ENCODE data around the gene SORCS2. TPM values are rescaled to one million over a fixed set of nuclear protein-coding genes. Genes with fewer than 3 reads are reported as not detected.

The SORCS2 gene
- total and polyA plus RNA-seq, 2 of the 4 experiments (the other 2 are of a cell fraction), result 0.36 to 0.62 TPM

DNA sequence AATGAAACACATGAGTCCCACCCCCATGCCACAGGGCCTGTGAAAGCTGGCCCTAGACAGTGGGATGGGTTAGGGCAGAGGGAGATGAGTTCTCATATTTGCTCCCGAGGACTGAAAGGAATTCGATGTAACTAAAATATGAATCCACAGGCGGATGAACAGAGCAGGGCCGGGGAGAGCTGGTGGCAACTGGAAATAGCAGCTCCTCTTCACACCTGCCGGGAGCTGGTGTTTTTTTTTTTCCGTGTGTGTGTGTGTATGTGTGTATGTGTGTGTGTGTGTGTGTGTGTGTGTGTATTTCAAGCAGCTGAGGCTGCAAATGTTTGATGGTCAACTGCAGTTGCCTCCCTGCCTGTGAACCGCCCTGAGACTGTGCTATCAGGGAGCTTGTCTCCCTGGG lies 357.5 kb downstream of the SORCS2 start:
- H2AK5ac ChIP-seq (ENCODE audit: low read depth, low read length), result no peak overlapping the region
- peaks cover 8% of the 10 kb centered on the region for H3K27me3 ChIP-seq (ENCODE audit: control insufficient read depth, insufficient read depth, low read length)
- no peak overlapping the region for H3K4ac ChIP-seq (ENCODE audit: low read depth, low read length)
- H3K4me3 ChIP-seq (ENCODE audit: insufficient read depth, low read depth, low read length), result no peak overlapping the region
- no peak for DNase-seq
- no peak overlapping the region for H2BK15ac ChIP-seq (ENCODE audit: low read depth, low read length)
- peaks cover 16% of the 10 kb centered on the region for H3K9me3 ChIP-seq (ENCODE audit: control insufficient read depth, insufficient read depth, low read length)
- H3K9ac ChIP-seq (ENCODE audit: low read depth, low read length), result no peak overlapping the region
- ChIA-PET POLR2A (ENCODE audit: unreplicated experiment) (no interaction called here), CTCF (no interaction called here)
- no peak for ATAC-seq (ENCODE audit: low read depth)
- no peak overlapping the region for H3K14ac ChIP-seq (replicated peaks; ENCODE audit: low read depth, low read length)
- intact Hi-C loops (cut with micrococcal nuclease) (no loop called here), dilution Hi-C loops (cut with HindIII; ENCODE audit: low sequenced_read_pairs, unreplicated experiment) (no loop called here), in situ Hi-C loops (cut with MboI; ENCODE audit: low sequenced_read_pairs) (no loop called here)
- no peak overlapping the region for H3K56ac ChIP-seq (ENCODE audit: extremely low read depth, insufficient read depth, low read length)
- H3K23ac ChIP-seq (ENCODE audit: low read depth, low read length), result no peak overlapping the region
- H2BK20ac ChIP-seq (ENCODE audit: low read depth, low read length), result no peak overlapping the region
- H4K91ac ChIP-seq (ENCODE audit: insufficient read depth, low read depth, low read length), result no peak overlapping the region
- H3K4me1 ChIP-seq (ENCODE audit: control insufficient read depth, insufficient read depth, low read length), result no peaks in the 10 kb centered on the region
- no peak overlapping the region for H4K5ac ChIP-seq (ENCODE audit: low read depth, low read length)
- no peaks in the 10 kb centered on the region for H3K79me1 ChIP-seq (ENCODE audit: low read depth in 1 of 2, low read length in 2 of 2)
- H3K9me1 ChIP-seq (ENCODE audit: insufficient read depth, low read length), result no peaks in the 10 kb centered on the region
- no peak overlapping the region for H2AFZ ChIP-seq (replicated peaks; ENCODE audit: low read length, poor library complexity)
- no peaks in the 10 kb centered on the region for H3K36me3 ChIP-seq (ENCODE audit: control insufficient read depth, insufficient read depth, low read length)
- H2BK5ac ChIP-seq (ENCODE audit: low read depth, low read length, poor library complexity, severe bottlenecking), result no peak overlapping the region
- H2AK9ac ChIP-seq (replicated peaks; ENCODE audit: low read depth, low read length, poor library complexity), result no peak overlapping the region
- no peak overlapping the region for H3K18ac ChIP-seq (ENCODE audit: low read depth, low read length)
- 0% methylated on average over 1 of the region's 7 CpGs; no CpG with 5 or more reads in 1 of the 2 experiments for WGBS, 2 experiments (ENCODE audit: extremely low coverage in 2 of 2, insufficient read length in 1 of 2)
- BruUV-seq (replicated peaks), result no TSS peak
- no peak overlapping the region for H2BK120ac ChIP-seq (ENCODE audit: low read depth, low read length)
- H3K4me2 ChIP-seq (ENCODE audit: low read depth, low read length), result no peak overlapping the region
- H4K20me1 ChIP-seq (ENCODE audit: insufficient read depth, low read length), result no peaks in the 10 kb centered on the region
- H4K8ac ChIP-seq (ENCODE audit: low read depth in 2 of 2, low read length in 2 of 2), result no peak overlapping the region
- H3K27ac ChIP-seq (ENCODE audit: insufficient read depth, low read length), result no peak overlapping the region
- TF ChIP-seq FOS (IDR thresholded peaks at IDR 0.05; ENCODE audit: low read depth, low read length) (no peak), MXI1 (IDR thresholded peaks at IDR 0.05; ENCODE audit: borderline replicate concordance, low read depth, low read length) (no peak), SMC3 (IDR thresholded peaks at IDR 0.05; ENCODE audit: low read depth, low read length) (no peak), RCOR1 (IDR thresholded peaks at IDR 0.05; ENCODE audit: insufficient replicate concordance, low read length) (no peak), BHLHE40 (IDR thresholded peaks at IDR 0.05; ENCODE audit: low read depth, low read length) (no peak), CEBPB (IDR thresholded peaks at IDR 0.05; ENCODE audit: low read depth, low read length) (no peak), CHD1 (IDR thresholded peaks at IDR 0.05; ENCODE audit: low read depth, low read length) (no peak), POLR2A (IDR thresholded peaks at IDR 0.05; ENCODE audit: low read depth, low read length) (no peak), MAFK (IDR thresholded peaks at IDR 0.05; ENCODE audit: low read depth, low read length) (no peak), RAD21 (IDR thresholded peaks at IDR 0.05; ENCODE audit: low read length) (no peak), NFE2L2 (IDR thresholded peaks at IDR 0.05; ENCODE audit: low read depth, low read length) (no peak), RFX5 (IDR thresholded peaks at IDR 0.05; ENCODE audit: low read depth, low read length) (no peak), MAZ (IDR thresholded peaks at IDR 0.05; ENCODE audit: borderline replicate concordance, low read depth, low read length) (no peak), CTCF (conservative IDR thresholded peaks at IDR 0.05; ENCODE audit: low read depth, low read length) (no peak)
- TF ChIP-seq, protein P1, sequence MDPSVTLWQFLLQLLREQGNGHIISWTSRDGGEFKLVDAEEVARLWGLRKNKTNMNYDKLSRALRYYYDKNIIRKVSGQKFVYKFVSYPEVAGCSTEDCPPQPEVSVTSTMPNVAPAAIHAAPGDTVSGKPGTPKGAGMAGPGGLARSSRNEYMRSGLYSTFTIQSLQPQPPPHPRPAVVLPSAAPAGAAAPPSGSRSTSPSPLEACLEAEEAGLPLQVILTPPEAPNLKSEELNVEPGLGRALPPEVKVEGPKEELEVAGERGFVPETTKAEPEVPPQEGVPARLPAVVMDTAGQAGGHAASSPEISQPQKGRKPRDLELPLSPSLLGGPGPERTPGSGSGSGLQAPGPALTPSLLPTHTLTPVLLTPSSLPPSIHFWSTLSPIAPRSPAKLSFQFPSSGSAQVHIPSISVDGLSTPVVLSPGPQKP (IDR thresholded peaks at IDR 0.05; ENCODE audit: borderline replicate concordance, low read depth, low read length), result no peak
- TF ChIP-seq, protein P2, sequence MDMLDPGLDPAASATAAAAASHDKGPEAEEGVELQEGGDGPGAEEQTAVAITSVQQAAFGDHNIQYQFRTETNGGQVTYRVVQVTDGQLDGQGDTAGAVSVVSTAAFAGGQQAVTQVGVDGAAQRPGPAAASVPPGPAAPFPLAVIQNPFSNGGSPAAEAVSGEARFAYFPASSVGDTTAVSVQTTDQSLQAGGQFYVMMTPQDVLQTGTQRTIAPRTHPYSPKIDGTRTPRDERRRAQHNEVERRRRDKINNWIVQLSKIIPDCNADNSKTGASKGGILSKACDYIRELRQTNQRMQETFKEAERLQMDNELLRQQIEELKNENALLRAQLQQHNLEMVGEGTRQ (IDR thresholded peaks at IDR 0.05; ENCODE audit: low read depth, low read length), result no peak
